HepG2 (cell line): ENCODE data around the gene SCP2. TPM values are rescaled to one million over a fixed set of nuclear protein-coding genes. Genes with fewer than 3 reads are reported as not detected.

Source experiments
- AGO2 ChIP-seq: fragments of 200-400 bp; formaldehyde crosslinking; optimal IDR thresholded peaks from 2 replicates; pipeline ENCODE3; 2017; ENCODE audit warnings: mild to moderate bottlenecking, low read depth, low read length, moderate library complexity
- ARNTL ChIP-seq: sonication (generic); formaldehyde crosslinking; IDR thresholded peaks from 2 replicates; pipeline ENCODE4 v1.4.0; 2020; ENCODE audit warnings: mild to moderate bottlenecking, missing genetic modification reagents
- ELF3 ChIP-seq: IDR thresholded peaks from 2 replicates; pipeline ENCODE4 v1.6.1; 2016; ENCODE audit warnings: missing genetic modification reagents, missing compliant biosample characterization
- KDM3A ChIP-seq: IDR thresholded peaks from 2 replicates; pipeline ENCODE4 v1.6.1; 2018; ENCODE audit warnings: low read depth, missing compliant biosample characterization
- MAZ ChIP-seq, 2 experiments: sonication (generic) in 1 of 2; formaldehyde crosslinking in 1 of 2; IDR thresholded peaks; 2 replicates each; pipeline versions ENCODE4 v1.5.0 to v1.6.1; 2012 to 2020; ENCODE audit warnings: low read depth in 2 of 2, mild to moderate bottlenecking in 2 of 2, borderline replicate concordance in 1 of 2, improper control_type of control experiment in 1 of 2, low read length in 1 of 2, missing genetic modification reagents in 1 of 2, moderate library complexity in 1 of 2
- MEIS1 ChIP-seq: sonication (generic); formaldehyde crosslinking; IDR thresholded peaks from 2 replicates; pipeline ENCODE4 v1.9.0; 2021; ENCODE audit warnings: mild to moderate bottlenecking, missing genetic modification reagents, moderate library complexity, borderline replicate concordance
- MIXL1 ChIP-seq: IDR thresholded peaks from 2 replicates; pipeline ENCODE4 v1.6.1; 2016
- MLX ChIP-seq: IDR thresholded peaks from 2 replicates; pipeline ENCODE4 v1.6.1; 2016
- NAIF1 ChIP-seq: sonication (generic); formaldehyde crosslinking; IDR thresholded peaks from 2 replicates; pipeline ENCODE4 v1.5.0; 2020; ENCODE audit warnings: mild to moderate bottlenecking, missing genetic modification reagents, borderline replicate concordance
- PHF21A ChIP-seq: sonication (generic); formaldehyde crosslinking; IDR thresholded peaks from 2 replicates; pipeline ENCODE4 v1.5.0; 2020; ENCODE audit warnings: mild to moderate bottlenecking, missing genetic modification reagents
- RCOR2 ChIP-seq: IDR thresholded peaks from 2 replicates; pipeline ENCODE4 v1.6.1; 2016; ENCODE audit warnings: missing biosample characterization, missing genetic modification reagents
- RXRA ChIP-seq: sonication (generic); formaldehyde crosslinking; IDR thresholded peaks from 2 replicates; pipeline ENCODE4 v1.5.1; 2020; ENCODE audit warnings: missing genetic modification reagents
- SNRNP70 ChIP-seq: fragments of 200-400 bp; formaldehyde crosslinking; IDR thresholded peaks from 2 replicates; pipeline ENCODE4 v1.6.1; 2017; ENCODE audit warnings: mild to moderate bottlenecking, low read depth, low read length, moderate library complexity
- SP1 ChIP-seq, 2 experiments: fragments of 450-650 bp in 1 of 2; sonication (generic) in 1 of 2; formaldehyde crosslinking in 1 of 2; IDR thresholded peaks; 2 replicates each; pipeline versions ENCODE4 v1.4.0 to v1.6.1; 2016 to 2020; ENCODE audit warnings: missing genetic modification reagents in 1 of 2
- THRA ChIP-seq: sonication (generic); formaldehyde crosslinking; IDR thresholded peaks from 2 replicates; pipeline ENCODE4 v1.4.0; 2020; ENCODE audit warnings: missing genetic modification reagents, borderline replicate concordance
- ZBTB25 ChIP-seq: IDR thresholded peaks from 2 replicates; pipeline ENCODE4 v1.6.1; 2018; ENCODE audit warnings: missing genetic modification reagents
- ZC3H13 ChIP-seq: sonication (generic); formaldehyde crosslinking; IDR thresholded peaks from 2 replicates; pipeline ENCODE4 v1.8.1; 2023; ENCODE audit warnings: mild to moderate bottlenecking, missing genetic modification reagents, moderate library complexity
- ZNF232 ChIP-seq: sonication (generic); formaldehyde crosslinking; IDR thresholded peaks from 2 replicates; pipeline ENCODE4 v1.4.0; 2020; ENCODE audit warnings: missing genetic modification reagents, borderline replicate concordance
- polyA plus RNA-seq, 8 experiments: library from polyadenylated mRNA; depleted of rRNA in 3 of 8; stranded (reverse) in 7 of 8; unstranded in 1 of 8; fragments of >200 nt; fragmentation: Illumina TruSeq in 4 of 8; extraction: Trizol in 4 of 8; gene quantifications; 2 replicates each; pipeline versions ENCODE4 v1.2.1 to v1.2.3, GENCODE V29; 2011 to 2016; ENCODE audit warnings: low read depth in 4 of 8, missing spikeins in 1 of 8, mixed read lengths in 1 of 8; ENCODE audit not compliant: insufficient read depth in 1 of 8
- total RNA-seq, 5 experiments: library from RNA; depleted of rRNA; stranded (reverse); fragments of >200 nt; fragmentation: Illumina TruSeq; extraction: Trizol; gene quantifications; 2 replicates each; pipeline ENCODE4 v1.2.3, GENCODE V29; 2016; ENCODE audit warnings: low read depth in 1 of 5
- TF ChIP-seq, protein P1 (sequence below): sonication (generic); formaldehyde crosslinking; IDR thresholded peaks from 2 replicates; pipeline ENCODE4 v1.4.0; 2020; ENCODE audit warnings: mild to moderate bottlenecking, missing genetic modification reagents, borderline replicate concordance
- TF ChIP-seq, protein P2 (sequence below): sonication (generic); formaldehyde crosslinking; IDR thresholded peaks from 2 replicates; pipeline ENCODE4 v1.4.0; 2020; ENCODE audit warnings: missing genetic modification reagents

SCP2 gene
- total and polyA plus RNA-seq, 2 of the 13 experiments (the other 11 are each of a cell fraction or from before 2014, with no cell fraction given): 59.0 to 133 TPM

GRCh38 chr1:53025034-53025768 lies 98.1 kb downstream of the SCP2 start (continued):
- TF ChIP-seq MAZ (IDR thresholded peaks at IDR 0.05; ENCODE audit: borderline replicate concordance, low read depth, low read length): no peak
- 0 out of 2 replicates have a peak, but pooled peaks have one; percentile 45 for TF ChIP-seq MAZ (CRISPR knock-in tag; IDR thresholded peaks at IDR 0.05; ENCODE audit: low read depth)
- TF ChIP-seq KDM3A: 0 out of 2 replicates have a peak, but pooled peaks have one; percentile 46
- TF ChIP-seq ZBTB25: peak; percentile 33; the same call in 1 of the 2 replicates
- TF ChIP-seq ZC3H13: no peak
- TF ChIP-seq MIXL1 (CRISPR knock-in tag): peak; percentile 58
- TF ChIP-seq, protein P1, sequence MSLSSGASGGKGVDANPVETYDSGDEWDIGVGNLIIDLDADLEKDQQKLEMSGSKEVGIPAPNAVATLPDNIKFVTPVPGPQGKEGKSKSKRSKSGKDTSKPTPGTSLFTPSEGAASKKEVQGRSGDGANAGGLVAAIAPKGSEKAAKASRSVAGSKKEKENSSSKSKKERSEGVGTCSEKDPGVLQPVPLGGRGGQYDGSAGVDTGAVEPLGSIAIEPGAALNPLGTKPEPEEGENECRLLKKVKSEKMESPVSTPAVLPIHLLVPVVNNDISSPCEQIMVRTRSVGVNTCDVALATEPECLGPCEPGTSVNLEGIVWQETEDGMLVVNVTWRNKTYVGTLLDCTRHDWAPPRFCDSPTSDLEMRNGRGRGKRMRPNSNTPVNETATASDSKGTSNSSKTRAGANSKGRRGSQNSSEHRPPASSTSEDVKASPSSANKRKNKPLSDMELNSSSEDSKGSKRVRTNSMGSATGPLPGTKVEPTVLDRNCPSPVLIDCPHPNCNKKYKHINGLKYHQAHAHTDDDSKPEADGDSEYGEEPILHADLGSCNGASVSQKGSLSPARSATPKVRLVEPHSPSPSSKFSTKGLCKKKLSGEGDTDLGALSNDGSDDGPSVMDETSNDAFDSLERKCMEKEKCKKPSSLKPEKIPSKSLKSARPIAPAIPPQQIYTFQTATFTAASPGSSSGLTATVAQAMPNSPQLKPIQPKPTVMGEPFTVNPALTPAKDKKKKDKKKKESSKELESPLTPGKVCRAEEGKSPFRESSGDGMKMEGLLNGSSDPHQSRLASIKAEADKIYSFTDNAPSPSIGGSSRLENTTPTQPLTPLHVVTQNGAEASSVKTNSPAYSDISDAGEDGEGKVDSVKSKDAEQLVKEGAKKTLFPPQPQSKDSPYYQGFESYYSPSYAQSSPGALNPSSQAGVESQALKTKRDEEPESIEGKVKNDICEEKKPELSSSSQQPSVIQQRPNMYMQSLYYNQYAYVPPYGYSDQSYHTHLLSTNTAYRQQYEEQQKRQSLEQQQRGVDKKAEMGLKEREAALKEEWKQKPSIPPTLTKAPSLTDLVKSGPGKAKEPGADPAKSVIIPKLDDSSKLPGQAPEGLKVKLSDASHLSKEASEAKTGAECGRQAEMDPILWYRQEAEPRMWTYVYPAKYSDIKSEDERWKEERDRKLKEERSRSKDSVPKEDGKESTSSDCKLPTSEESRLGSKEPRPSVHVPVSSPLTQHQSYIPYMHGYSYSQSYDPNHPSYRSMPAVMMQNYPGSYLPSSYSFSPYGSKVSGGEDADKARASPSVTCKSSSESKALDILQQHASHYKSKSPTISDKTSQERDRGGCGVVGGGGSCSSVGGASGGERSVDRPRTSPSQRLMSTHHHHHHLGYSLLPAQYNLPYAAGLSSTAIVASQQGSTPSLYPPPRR (CRISPR knock-in tag): peak; percentile 60; the same call in 1 of the 2 replicates
- TF ChIP-seq MEIS1: peak; percentile 82; the same call in 1 of the 2 replicates
- peak; percentile 35; the same call in 1 of the 2 replicates for TF ChIP-seq MLX (CRISPR knock-in tag)
- no peak for TF ChIP-seq NAIF1
- TF ChIP-seq THRA: peak; percentile 53; the same call in 1 of the 2 replicates
- TF ChIP-seq SP1 (IDR thresholded peaks at IDR 0.05): no peak
- 0 out of 2 replicates have a peak, but pooled peaks have one; percentile 31 for TF ChIP-seq SP1 (CRISPR knock-in tag; IDR thresholded peaks at IDR 0.05)
- peak; percentile 89; the same call in 1 of the 2 replicates for TF ChIP-seq ZNF232
- TF ChIP-seq SNRNP70: no peak
- TF ChIP-seq, protein P2, sequence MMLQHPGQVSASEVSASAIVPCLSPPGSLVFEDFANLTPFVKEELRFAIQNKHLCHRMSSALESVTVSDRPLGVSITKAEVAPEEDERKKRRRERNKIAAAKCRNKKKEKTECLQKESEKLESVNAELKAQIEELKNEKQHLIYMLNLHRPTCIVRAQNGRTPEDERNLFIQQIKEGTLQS: peak; percentile 94
- peak; percentile 38; the same call in 1 of the 2 replicates for TF ChIP-seq RCOR2 (CRISPR knock-in tag)
- peak; percentile 72; the same call in 1 of the 2 replicates for TF ChIP-seq ELF3
- peak; percentile 82; the same call in 1 of the 2 replicates for TF ChIP-seq RXRA (CRISPR knock-in tag)
- TF ChIP-seq AGO2: no peak
- TF ChIP-seq PHF21A: peak; percentile 28; the same call in 1 of the 2 replicates
- peak; percentile 80 for TF ChIP-seq ARNTL
